T follicular helper cell (primary cell): Measurements from ENCODE around the gene SLC13A5.
A peak's percentile ranks its signal among the peaks of the same experiment; 100 is the strongest.
"Not testable (repeated sequence)": the region's sequence is repeated elsewhere in the genome, so short reads cannot be mapped to it uniquely, and the experiment has no call there.

ENCODE experiments used
- DNase-seq: peaks from one replicate; pipeline ENCODE4 v3.0.0-alpha.2; 2020; ENCODE audit warnings: low read depth

The SLC13A5 gene

GRCh38 chr17:6660805-6661463 is 52.2 kb downstream of the SLC13A5 start:
- DNase-seq = no peak

GRCh38 chr17:6660101-6660500 is 53.1 kb downstream of the SLC13A5 start:
- no peak for DNase-seq

DNA sequence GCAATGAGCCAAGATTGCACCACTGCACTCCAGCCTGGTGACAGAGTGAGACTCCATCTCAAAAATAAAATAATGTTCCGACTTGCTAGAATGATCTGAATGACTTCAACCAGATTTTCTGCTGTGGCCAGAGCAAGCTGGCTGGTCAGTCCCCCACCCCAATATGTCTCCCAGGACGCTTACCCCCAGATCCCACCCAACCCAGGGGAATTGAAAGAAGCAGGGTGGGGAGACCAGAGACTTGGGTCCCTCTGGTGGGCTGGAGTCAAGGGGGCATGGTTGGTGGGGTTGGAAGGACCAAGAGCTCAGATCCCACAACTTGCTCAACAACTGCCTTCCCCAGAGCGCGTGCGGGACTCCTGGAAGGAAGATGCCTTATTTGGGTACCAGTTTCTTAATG is 54.8 kb downstream of the SLC13A5 start:
- not testable (repeated sequence) for DNase-seq

- no peak for DNase-seq
These were observed 55.4 kb downstream of the SLC13A5 start for GRCh38 chr17:6657633-6658287.

DNA sequence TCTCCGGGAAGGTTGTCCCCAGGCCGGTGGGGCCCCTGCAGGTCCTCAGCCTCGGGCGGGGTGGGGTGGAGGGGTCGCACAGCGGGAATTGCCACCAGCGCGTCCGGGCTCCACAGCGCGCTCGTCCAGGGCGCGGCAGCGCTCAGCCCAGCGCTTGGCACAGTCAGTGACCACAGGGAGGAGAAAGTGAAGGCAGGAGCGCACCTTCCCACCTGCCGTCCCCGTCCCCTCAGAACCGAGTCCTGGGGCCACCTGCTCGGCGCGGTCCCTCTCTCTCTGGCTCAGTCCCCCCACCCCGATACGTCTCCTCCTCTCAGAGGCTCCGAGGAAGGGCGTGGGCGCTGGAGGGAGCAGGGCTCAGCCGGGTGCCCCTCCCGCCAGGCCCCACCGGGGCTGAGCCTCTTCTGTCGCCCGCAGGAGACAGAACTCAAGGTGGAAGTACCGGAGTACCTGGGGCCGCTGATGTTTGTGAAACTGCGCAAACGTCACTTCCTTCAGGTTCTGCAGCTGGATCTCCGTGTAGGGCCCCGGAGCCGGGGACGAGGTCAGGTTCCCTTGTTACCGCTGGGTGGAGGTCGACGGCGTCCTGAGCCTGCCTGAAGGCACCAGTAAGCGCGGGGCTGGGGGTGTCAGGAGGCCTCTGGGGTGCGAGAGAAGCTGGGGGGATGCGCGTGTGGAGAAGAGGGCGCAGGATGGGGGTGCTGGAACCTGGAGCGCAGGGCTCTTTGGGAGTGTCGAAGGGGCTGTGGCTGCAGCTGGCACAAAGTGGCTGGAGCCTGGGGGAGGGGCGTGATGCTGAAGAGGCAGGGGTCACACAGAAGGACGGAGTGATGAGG is 56.2 kb downstream of the SLC13A5 start:
- peak; percentile 46 for DNase-seq

DNA sequence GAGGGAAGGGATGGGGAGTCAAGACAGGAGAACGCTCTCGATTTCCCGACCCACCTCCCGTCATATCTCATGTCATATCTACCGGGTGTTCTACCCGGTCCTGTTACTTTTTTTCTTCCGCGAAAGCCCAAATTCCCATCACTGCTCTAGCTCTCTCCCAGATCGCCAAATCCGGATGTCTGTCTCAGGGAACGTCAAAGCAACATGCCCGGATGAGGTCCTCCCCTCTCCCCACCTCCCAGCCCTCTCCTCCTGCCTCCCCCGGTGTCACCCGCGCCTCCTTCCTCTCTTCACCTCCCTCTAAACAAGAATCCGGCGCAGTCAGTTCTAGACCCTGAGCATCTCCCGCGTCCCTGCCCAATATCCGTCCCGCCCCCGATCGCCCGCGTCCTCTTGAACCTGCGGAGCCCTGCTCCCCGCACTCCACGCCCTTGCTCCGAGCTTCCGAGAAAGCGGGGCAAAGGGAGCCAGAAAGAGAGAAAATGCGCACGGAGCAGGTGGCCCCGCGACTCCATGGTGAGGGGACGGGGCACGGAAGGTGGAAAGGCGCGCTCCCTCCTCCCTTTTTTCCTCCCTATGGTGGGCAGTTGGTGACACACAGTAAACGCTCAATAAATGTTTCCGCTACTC is 57.3 kb downstream of the SLC13A5 start:
- DNase-seq = not testable (repeated sequence)

DNA sequence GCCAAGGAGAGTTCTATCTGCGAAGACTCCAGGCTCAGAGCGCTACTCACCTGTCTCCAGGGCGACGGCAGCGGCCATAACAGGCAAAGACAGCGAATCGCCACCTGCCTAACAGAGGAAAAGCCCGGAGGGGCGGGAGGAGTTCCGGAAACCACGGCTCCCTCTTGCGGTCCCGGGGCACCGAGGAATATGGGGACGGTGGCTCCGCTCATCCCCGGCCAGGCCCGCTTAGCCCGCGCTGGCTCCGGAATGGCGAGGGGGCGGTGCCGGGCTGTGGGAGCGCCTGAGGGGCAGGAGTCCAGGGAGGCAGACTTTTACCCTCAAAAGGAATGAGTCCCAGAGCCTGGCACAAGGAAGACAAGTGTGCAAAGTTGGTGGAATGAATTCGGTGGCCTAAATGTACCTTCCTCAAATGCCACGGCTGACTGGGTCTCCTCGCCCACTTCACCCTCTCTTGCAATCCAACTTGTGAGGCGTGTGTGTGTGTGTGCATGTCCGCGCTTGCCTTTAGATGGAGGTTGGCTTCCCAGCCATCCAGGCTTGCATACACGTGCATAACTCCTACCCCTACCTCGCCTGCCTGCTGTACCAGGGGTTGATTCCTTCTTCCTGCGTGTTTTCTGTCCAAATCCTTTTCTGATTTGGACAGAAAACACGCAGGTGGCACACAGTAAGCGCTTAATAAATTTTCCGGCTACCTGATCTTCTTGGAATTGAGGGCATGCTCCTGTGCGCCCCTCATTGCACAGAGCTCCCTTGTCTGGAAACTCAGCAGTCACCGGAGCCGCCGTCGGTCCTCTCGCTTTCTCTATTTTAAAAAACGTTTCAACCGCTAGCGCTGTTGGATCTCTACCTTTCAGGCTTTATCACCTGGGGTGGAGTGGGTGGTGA is 58.1 kb downstream of the SLC13A5 start:
- no peak for DNase-seq

- DNase-seq = no peak
These were observed 61.2 kb downstream of the SLC13A5 start for GRCh38 chr17:6651919-6652452.

DNA sequence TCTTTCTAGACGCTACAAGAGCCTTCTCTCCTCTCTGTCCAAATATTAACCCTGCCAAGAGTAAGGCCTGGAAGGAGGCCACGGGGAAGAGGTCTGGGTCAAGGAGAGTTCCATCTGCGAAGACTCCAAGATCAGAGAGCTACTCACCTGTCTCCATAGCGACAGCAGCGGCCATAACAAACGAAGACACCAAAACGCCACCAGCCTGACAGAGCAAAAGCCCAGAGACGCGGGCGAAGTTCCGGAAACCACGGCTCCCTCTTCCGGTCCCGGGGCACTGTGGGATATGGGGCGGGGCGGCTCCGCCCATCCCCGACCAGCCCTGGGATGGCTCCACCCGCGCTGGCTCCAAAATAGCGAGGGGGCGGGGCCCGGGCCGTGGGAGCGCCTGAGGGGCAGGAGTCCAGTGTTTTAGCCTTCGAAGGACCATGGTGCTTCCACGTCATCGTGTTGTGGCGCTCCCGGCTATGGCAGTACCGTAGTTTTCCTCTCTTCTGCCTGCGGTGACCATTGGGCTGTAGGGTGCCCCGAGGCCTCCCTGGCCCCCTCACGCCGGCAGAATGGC is 61.7 kb downstream of the SLC13A5 start, which contains the start of the genes C17orf100 and MED31:
C17orf100 (plus strand) TSS at position 409 of the 565 bp plus-strand sequence; CDS start at position 561, 152 bp downstream.
MED31 (minus strand) TSS at position 252 of the 565 bp plus-strand sequence; CDS start at position 175, 77 bp downstream.
- DNase-seq = peak; percentile 91

GRCh38 chr17:6648181-6648580 is 65.0 kb downstream of the SLC13A5 start:
- DNase-seq = no peak

- no peak for DNase-seq
These were observed 69.6 kb downstream of the SLC13A5 start for GRCh38 chr17:6643451-6644125.

- no peak for DNase-seq
These were observed 70.6 kb downstream of the SLC13A5 start for GRCh38 chr17:6642592-6642991.

- DNase-seq = no peak
These were observed 71.8 kb downstream of the SLC13A5 start for GRCh38 chr17:6641247-6641863.

DNA sequence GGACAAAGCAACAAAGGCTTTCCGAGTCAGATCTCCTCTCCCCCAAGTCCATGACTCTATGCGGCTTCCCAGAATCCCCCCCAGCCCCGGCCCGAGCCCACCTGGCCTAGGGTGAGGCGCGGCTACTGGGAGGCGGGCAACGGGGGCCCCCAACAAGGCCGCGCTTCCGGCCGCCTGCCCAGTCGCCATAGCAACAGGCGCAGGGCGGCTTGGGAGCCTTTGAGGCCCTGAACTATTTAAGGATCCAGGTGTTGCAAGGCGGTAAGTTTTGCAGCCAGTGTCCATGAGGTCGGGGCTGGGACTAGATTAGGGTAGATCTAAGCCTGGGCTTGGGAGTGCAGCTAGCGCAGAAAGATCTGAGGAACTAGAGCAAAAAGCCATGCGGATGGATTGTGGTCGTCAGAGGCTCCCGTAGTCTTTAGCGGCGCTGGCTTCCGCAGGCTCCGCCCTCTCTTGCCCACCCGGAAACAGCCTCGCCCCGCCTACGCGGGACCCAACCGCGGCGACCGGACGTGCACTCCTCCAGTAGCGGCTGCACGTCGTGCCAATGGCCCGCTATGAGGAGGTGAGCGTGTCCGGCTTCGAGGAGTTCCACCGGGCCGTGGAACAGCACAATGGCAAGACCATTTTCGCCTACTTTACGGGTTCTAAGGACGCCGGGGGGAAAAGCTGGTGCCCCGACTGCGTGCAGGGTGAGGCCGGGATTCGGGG is 72.5 kb downstream of the SLC13A5 start, which contains the start of the genes KIAA0753 and TXNDC17:
KIAA0753 (minus strand) TSS at position 176 of the 711 bp plus-strand sequence. CDS start 5,608 bp downstream, outside the sequence.
TXNDC17 (plus strand) TSS at position 525 of the 711 bp plus-strand sequence; CDS start at position 548, 23 bp downstream.
- DNase-seq = peak; percentile 75

GRCh38 chr17:6639586-6640535 is 73.3 kb downstream of the SLC13A5 start:
- no peak for DNase-seq

- DNase-seq = no peak
These were observed 74.1 kb downstream of the SLC13A5 start for GRCh38 chr17:6639014-6639585.
